IMR-90 (cell line): ENCODE results near the gene CDHR2. TPM values are rescaled to one million over a fixed set of nuclear protein-coding genes. Genes with fewer than 3 reads are reported as not detected.

Source experiments
- ATAC-seq: fragments of 200-7000 bp; cut with Tn5 transposase; 2 replicates; pipeline ENCODE4 v1.9.1; 2020; ENCODE audit warnings: low read depth, mild to moderate bottlenecking, moderate library complexity
- BruUV-seq: library from RNA; stranded (reverse); fragments of 400-500 nt; replicated peaks from 2 replicates; lab custom pipeline; 2021; lab: Mats Ljungman, UMichigan
- CTCF ChIA-PET: fragments of 300-600 bp; formaldehyde crosslinking; extraction: SDS; loops from one replicate; lab custom pipeline; 2021; ENCODE audit warnings: antibody characterized with exemption; lab: Yijun Ruan, JAX
- POLR2A ChIA-PET: fragments of 300-600 bp; sonication (Branson Sonifier 250); formaldehyde crosslinking; loops from one replicate; lab custom pipeline; 2022; ENCODE audit warnings: antibody characterized with exemption; ENCODE audit not compliant: unreplicated experiment; lab: Charles Lee
- DNase-seq: peaks from one replicate; pipeline ENCODE4 v3.0.0; 2013
- H2AFZ ChIP-seq: replicated peaks from 2 replicates; pipeline ENCODE3; 2013; ENCODE audit warnings: low read length, mild to moderate bottlenecking; ENCODE audit not compliant: poor library complexity
- H2AK5ac ChIP-seq: 2 replicates; pipeline ENCODE4 v1.6.1; 2013; ENCODE audit warnings: low read depth, low read length, inconsistent platforms
- H2AK9ac ChIP-seq: replicated peaks from 2 replicates; pipeline ENCODE3; 2013; ENCODE audit warnings: mild to moderate bottlenecking, low read depth, low read length, moderate library complexity; ENCODE audit not compliant: poor library complexity
- H2BK120ac ChIP-seq: 2 replicates; pipeline ENCODE4 v1.6.1; 2013; ENCODE audit warnings: low read depth, low read length, inconsistent platforms
- H2BK15ac ChIP-seq: 3 replicates; pipeline ENCODE4 v1.6.1; 2013; ENCODE audit warnings: low read depth, low read length, inconsistent platforms
- H2BK20ac ChIP-seq: 2 replicates; pipeline ENCODE4 v1.6.1; 2013; ENCODE audit warnings: low read depth, mild to moderate bottlenecking, inconsistent platforms, low read length, moderate library complexity
- H2BK5ac ChIP-seq: 2 replicates; pipeline ENCODE4 v1.6.1; 2013; ENCODE audit warnings: mild to moderate bottlenecking, low read depth, low read length, inconsistent platforms; ENCODE audit not compliant: poor library complexity, severe bottlenecking
- H3K14ac ChIP-seq: replicated peaks from 2 replicates; pipeline ENCODE4 v1.6.1; 2013; ENCODE audit warnings: low read depth, low read length, inconsistent platforms
- H3K18ac ChIP-seq: 2 replicates; pipeline ENCODE4 v1.6.1; 2013; ENCODE audit warnings: low read depth, low read length, control low read depth
- H3K23ac ChIP-seq: 2 replicates; pipeline ENCODE4 v1.6.1; 2013; ENCODE audit warnings: low read depth, low read length, inconsistent platforms
- H3K27ac ChIP-seq: 2 replicates; pipeline ENCODE4 v1.5.1; 2013; ENCODE audit warnings: mild to moderate bottlenecking, control low read depth, low read length; ENCODE audit not compliant: insufficient read depth
- H3K27me3 ChIP-seq: 2 replicates; pipeline ENCODE4 v1.6.1; 2013; ENCODE audit warnings: low read length; ENCODE audit not compliant: control insufficient read depth, insufficient read depth
- H3K36me3 ChIP-seq: 2 replicates; pipeline ENCODE4 v1.6.1; 2013; ENCODE audit warnings: low read length, mixed read lengths; ENCODE audit not compliant: control insufficient read depth, insufficient read depth
- H3K4ac ChIP-seq: 2 replicates; pipeline ENCODE4 v1.6.1; 2013; ENCODE audit warnings: low read depth, low read length, inconsistent platforms
- H3K4me1 ChIP-seq: 2 replicates; pipeline ENCODE4 v1.6.1; 2013; ENCODE audit warnings: low read length, mixed read lengths; ENCODE audit not compliant: control insufficient read depth, insufficient read depth
- H3K4me2 ChIP-seq: 2 replicates; pipeline ENCODE4 v1.6.1; 2013; ENCODE audit warnings: low read depth, mild to moderate bottlenecking, control low read depth, low read length, moderate library complexity
- H3K4me3 ChIP-seq: 2 replicates; pipeline ENCODE4 v1.5.1; 2013; ENCODE audit warnings: low read depth, mild to moderate bottlenecking, control low read depth, low read length, moderate library complexity; ENCODE audit not compliant: insufficient read depth
- H3K56ac ChIP-seq: 2 replicates; pipeline ENCODE4 v1.6.1; 2013; ENCODE audit warnings: low read length, inconsistent platforms; ENCODE audit not compliant: insufficient read depth; ENCODE audit errors: extremely low read depth
- H3K79me1 ChIP-seq, 2 experiments: 2 replicates each; pipeline ENCODE4 v1.6.1; 2013; ENCODE audit warnings: low read length in 2 of 2, inconsistent platforms in 1 of 2, low read depth in 1 of 2
- H3K9ac ChIP-seq: 2 replicates; pipeline ENCODE4 v1.6.1; 2013; ENCODE audit warnings: low read depth, low read length, control low read depth
- H3K9me1 ChIP-seq: 2 replicates; pipeline ENCODE4 v1.6.1; 2013; ENCODE audit warnings: low read length, inconsistent platforms; ENCODE audit not compliant: insufficient read depth
- H3K9me3 ChIP-seq: 2 replicates; pipeline ENCODE4 v1.6.1; 2013; ENCODE audit warnings: low read length; ENCODE audit not compliant: control insufficient read depth, insufficient read depth
- H4K20me1 ChIP-seq: 2 replicates; pipeline ENCODE4 v1.6.1; 2013; ENCODE audit warnings: low read length, inconsistent platforms; ENCODE audit not compliant: insufficient read depth
- H4K5ac ChIP-seq: 2 replicates; pipeline ENCODE4 v1.6.1; 2013; ENCODE audit warnings: mild to moderate bottlenecking, low read depth, low read length, control low read depth
- H4K8ac ChIP-seq, 2 experiments: 2 replicates each; pipeline ENCODE4 v1.6.1; 2013; ENCODE audit warnings: low read depth in 2 of 2, low read length in 2 of 2, control low read depth in 1 of 2, inconsistent platforms in 1 of 2
- H4K91ac ChIP-seq: 2 replicates; pipeline ENCODE4 v1.6.1; 2013; ENCODE audit warnings: low read depth, low read length, inconsistent platforms; ENCODE audit not compliant: insufficient read depth
- BHLHE40 ChIP-seq: fragments of 150-350 bp; IDR thresholded peaks from 2 replicates; pipeline ENCODE4 v1.6.1; 2016; ENCODE audit warnings: mild to moderate bottlenecking, low read depth, low read length
- CEBPB ChIP-seq: IDR thresholded peaks from 2 replicates; pipeline ENCODE4 v1.6.1; 2012; ENCODE audit warnings: low read depth, low read length, improper control_type of control experiment
- ELK1 ChIP-seq: fragments of 150-350 bp; IDR thresholded peaks from 2 replicates; pipeline ENCODE4 v1.6.1; 2016; ENCODE audit warnings: low read depth, mild to moderate bottlenecking, low read length, moderate library complexity, borderline replicate concordance
- FOS ChIP-seq: fragments of 150-350 bp; IDR thresholded peaks from 2 replicates; pipeline ENCODE4 v1.6.1; 2016; ENCODE audit warnings: low read depth, low read length
- MXI1 ChIP-seq: IDR thresholded peaks from 2 replicates; pipeline ENCODE4 v1.6.1; 2012; ENCODE audit warnings: low read depth, mild to moderate bottlenecking, low read length, moderate library complexity, borderline replicate concordance
- RAD21 ChIP-seq: IDR thresholded peaks from 2 replicates; pipeline ENCODE4 v1.6.1; 2012; ENCODE audit warnings: low read length, improper control_type of control experiment
- RCOR1 ChIP-seq: IDR thresholded peaks from 2 replicates; pipeline ENCODE4 v1.6.1; 2012; ENCODE audit warnings: mild to moderate bottlenecking, low read length, improper control_type of control experiment; ENCODE audit not compliant: insufficient replicate concordance
- RFX5 ChIP-seq: IDR thresholded peaks from 2 replicates; pipeline ENCODE4 v1.8.0; 2012; ENCODE audit warnings: low read depth, mild to moderate bottlenecking, low read length, moderate library complexity
- WGBS, 2 experiments: methylation state at CpG; one replicate each; pipeline versions ENCODE4 v1.1.5 to v1.1.7; 2013; ENCODE audit warnings: missing lambda C conversion rate in 2 of 2; ENCODE audit not compliant: insufficient read length in 1 of 2; ENCODE audit errors: extremely low coverage in 2 of 2; 5-methylcytosine and 5-hydroxymethylcytosine counted together
- dilution Hi-C: fragments of 300-500 bp; cut with HindIII; formaldehyde crosslinking; loops from one replicate; pipeline ENCODE4 v1.14.3; 2018; ENCODE audit warnings: low sequenced_read_pairs; ENCODE audit not compliant: unreplicated experiment
- in situ Hi-C: fragments of 300-500 bp; cut with MboI; formaldehyde crosslinking; loops from 3 replicates; pipeline ENCODE4 v1.14.3; 2019; ENCODE audit warnings: low sequenced_read_pairs, inconsistent platforms, mixed read lengths
- intact Hi-C: fragments of 100-400 bp; cut with micrococcal nuclease; formaldehyde crosslinking; loops from 2 replicates; pipeline ENCODE4 v1.10.0; 2022
- polyA plus RNA-seq, 3 experiments: library from polyadenylated mRNA; depleted of rRNA; stranded (reverse); fragments of >200 nt; gene quantifications; 2 replicates each; pipeline ENCODE4 v1.2.3, GENCODE V29; 2012; ENCODE audit warnings: low replicate concordance in 1 of 3
- total RNA-seq: library from RNA; depleted of rRNA; stranded (reverse); fragments of >200 nt; gene quantifications from 2 replicates; pipeline ENCODE4 v1.2.3, GENCODE V29; 2012

The CDHR2 gene
- total and polyA plus RNA-seq, 2 of the 4 experiments (the other 2 are of a cell fraction): not detected

- Histone ChIP-seq H3K79me1 (no peaks in the 10 kb centered on the region), H4K20me1 (no peaks in the 10 kb centered on the region), H2BK120ac (no peak overlapping the region), H2BK5ac (no peak overlapping the region), H2AK9ac (no peak overlapping the region), H3K4ac (no peak overlapping the region), H4K8ac (no peak overlapping the region), H3K36me3 (no peaks in the 10 kb centered on the region; the same call in 1 of the 2 replicates), H3K27ac (no peak overlapping the region), H3K27me3 (no peaks in the 10 kb centered on the region), H3K23ac (no peak overlapping the region), H3K4me2 (no peak overlapping the region), H2BK15ac (no peak overlapping the region), H3K9ac (no peak overlapping the region), H2AFZ (no peak overlapping the region), H2AK5ac (no peak overlapping the region), H3K18ac (no peak overlapping the region), H3K56ac (no peak overlapping the region), H3K9me3 (no peaks in the 10 kb centered on the region), H3K9me1 (no peaks in the 10 kb centered on the region), H3K14ac (no peak overlapping the region), H4K91ac (no peak overlapping the region), H3K4me3 (no peak overlapping the region), H3K4me1 (no peaks in the 10 kb centered on the region), H2BK20ac (no peak overlapping the region), H4K5ac (no peak overlapping the region)
- ChIA-PET CTCF (no interaction called here), POLR2A (no interaction called here)
- ATAC-seq (no peak), DNase-seq (no peak)
- in situ Hi-C loops: no loop called here
- TF ChIP-seq FOS: no peak
- no peak for TF ChIP-seq BHLHE40
- TF ChIP-seq MXI1: no peak
- no peak for TF ChIP-seq CEBPB
- TF ChIP-seq RFX5: no peak
- no peak for TF ChIP-seq RCOR1
- no peak for TF ChIP-seq RAD21
- no peak for TF ChIP-seq ELK1
- dilution Hi-C loops: no loop called here
- no TSS peak for BruUV-seq
- 82% methylated on average over 27 of the region's 47 CpGs; no CpG with 5 or more reads in 1 of the 2 experiments for WGBS, 2 experiments
- intact Hi-C loops: no loop called here
Measured at GRCh38 chr5:176597417-176598389, 48.6 kb downstream of the CDHR2 start.
